ENCODE data around the gene CAMK2N1. TPM values are rescaled to one million over a fixed set of nuclear protein-coding genes. Genes with fewer than 3 reads are reported as not detected.

Gene CAMK2N1
- total RNA-seq, 3 donors from 2014 or later = 5.6 to 26.9 (median 17.0) TPM

- no peak for DNase-seq (ENCODE audit: low spot score in 2 of 2)
- peaks cover 0 to 12% of the 10 kb centered on the region in 2 donors for H3K4me1 ChIP-seq
- H3K27me3 ChIP-seq = no peaks in the 10 kb centered on the region
- no peaks in the 10 kb centered on the region for H3K9me3 ChIP-seq
- TF ChIP-seq, protein P1, sequence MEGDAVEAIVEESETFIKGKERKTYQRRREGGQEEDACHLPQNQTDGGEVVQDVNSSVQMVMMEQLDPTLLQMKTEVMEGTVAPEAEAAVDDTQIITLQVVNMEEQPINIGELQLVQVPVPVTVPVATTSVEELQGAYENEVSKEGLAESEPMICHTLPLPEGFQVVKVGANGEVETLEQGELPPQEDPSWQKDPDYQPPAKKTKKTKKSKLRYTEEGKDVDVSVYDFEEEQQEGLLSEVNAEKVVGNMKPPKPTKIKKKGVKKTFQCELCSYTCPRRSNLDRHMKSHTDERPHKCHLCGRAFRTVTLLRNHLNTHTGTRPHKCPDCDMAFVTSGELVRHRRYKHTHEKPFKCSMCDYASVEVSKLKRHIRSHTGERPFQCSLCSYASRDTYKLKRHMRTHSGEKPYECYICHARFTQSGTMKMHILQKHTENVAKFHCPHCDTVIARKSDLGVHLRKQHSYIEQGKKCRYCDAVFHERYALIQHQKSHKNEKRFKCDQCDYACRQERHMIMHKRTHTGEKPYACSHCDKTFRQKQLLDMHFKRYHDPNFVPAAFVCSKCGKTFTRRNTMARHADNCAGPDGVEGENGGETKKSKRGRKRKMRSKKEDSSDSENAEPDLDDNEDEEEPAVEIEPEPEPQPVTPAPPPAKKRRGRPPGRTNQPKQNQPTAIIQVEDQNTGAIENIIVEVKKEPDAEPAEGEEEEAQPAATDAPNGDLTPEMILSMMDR (IDR thresholded peaks at IDR 0.05) = no peak
- TF ChIP-seq POLR2A (IDR thresholded peaks at IDR 0.05) (no peak), POLR2AphosphoS5 (IDR thresholded peaks at IDR 0.05) (no peak)
- H3K36me3 ChIP-seq = no peaks in the 10 kb centered on the region
- peak overlapping the region in 2 of 3 donors; percentile 69 to 88 for H3K4me3 ChIP-seq
- intact Hi-C loops (cut with DNase I; ENCODE audit: low total_unique reads) = no loop called here
- H3K27ac ChIP-seq = peak overlapping the region; percentile 94 to 95
These were observed 1.2 kb upstream of the CAMK2N1 start for GRCh38 chr1:20487236-20487590.

- peak overlapping the region; percentile 69 to 88 (median 71) for H3K4me3 ChIP-seq
- H3K4me1 ChIP-seq = peaks cover 0 to 12% of the 10 kb centered on the region in 2 donors
- no peaks in the 10 kb centered on the region for H3K9me3 ChIP-seq
- peak; percentile 69 to 86 for DNase-seq (ENCODE audit: low spot score in 2 of 2)
- no peaks in the 10 kb centered on the region for H3K27me3 ChIP-seq
- no peaks in the 10 kb centered on the region for H3K36me3 ChIP-seq
- TF ChIP-seq, protein P1 (IDR thresholded peaks at IDR 0.05) = no peak
- peak in 1 of 3 donors; percentile 62 for TF ChIP-seq POLR2AphosphoS5 (IDR thresholded peaks at IDR 0.05)
- peak; percentile 17 for TF ChIP-seq POLR2A (IDR thresholded peaks at IDR 0.05)
- intact Hi-C loops (cut with DNase I; ENCODE audit: low total_unique reads) = no loop called here
- peak overlapping the region; percentile 94 to 95 for H3K27ac ChIP-seq
These were observed 636 bp upstream of the CAMK2N1 start for GRCh38 chr1:20486457-20487235.

GRCh38 chr1:20484519-20485462, 1.2 kb downstream of the CAMK2N1 start:
- H3K4me1 ChIP-seq = peaks cover 0 to 12% of the 10 kb centered on the region in 2 donors
- no peaks in the 10 kb centered on the region for H3K9me3 ChIP-seq
- intact Hi-C loops (cut with DNase I; ENCODE audit: low total_unique reads) = no loop called here
- TF ChIP-seq, protein P1 (IDR thresholded peaks at IDR 0.05) = no peak
- TF ChIP-seq POLR2A (IDR thresholded peaks at IDR 0.05) (no peak), POLR2AphosphoS5 (IDR thresholded peaks at IDR 0.05) (no peak)
- H3K36me3 ChIP-seq = no peaks in the 10 kb centered on the region
- peak overlapping the region; percentile 69 to 88 (median 71) for H3K4me3 ChIP-seq
- no peaks in the 10 kb centered on the region for H3K27me3 ChIP-seq
- peak overlapping the region; percentile 94 to 95 for H3K27ac ChIP-seq
- DNase-seq (ENCODE audit: low spot score in 2 of 2) = no peak

GRCh38 chr1:20483833-20484518, 2.0 kb downstream of the CAMK2N1 start:
- intact Hi-C loops (cut with DNase I; ENCODE audit: low total_unique reads) = no loop called here
- DNase-seq (ENCODE audit: low spot score in 2 of 2) = no peak
- no peaks in the 10 kb centered on the region for H3K9me3 ChIP-seq
- H3K36me3 ChIP-seq = no peaks in the 10 kb centered on the region
- TF ChIP-seq POLR2AphosphoS5 (IDR thresholded peaks at IDR 0.05) (no peak), POLR2A (IDR thresholded peaks at IDR 0.05) (no peak)
- TF ChIP-seq, protein P1 (IDR thresholded peaks at IDR 0.05) = no peak
- H3K4me1 ChIP-seq = peaks cover 0 to 12% of the 10 kb centered on the region in 2 donors
- H3K27me3 ChIP-seq = no peaks in the 10 kb centered on the region
- peak overlapping the region; percentile 94 to 95 for H3K27ac ChIP-seq
- H3K4me3 ChIP-seq = peak overlapping the region; percentile 69 to 88 (median 71)
